Stimulated activated CD4-positive, alpha-beta T cell treated with anti-CD3 and anti-CD28 coated beads, Interleukin-1b, Interleukin-23, amount 100 ng/mL, for 1 hour (primary cell): Measurements from ENCODE around the gene RNF32.
"Not testable (repeated sequence)": the region's sequence is repeated elsewhere in the genome, so short reads cannot be mapped to it uniquely, and the experiment has no call there.

ENCODE experiments used
- DNase-seq, 2 donors: peaks; one replicate each; pipeline ENCODE4 v3.0.0-alpha.2; 2020; ENCODE audit warnings: low read depth in 2 of 2

RNF32 gene

DNA sequence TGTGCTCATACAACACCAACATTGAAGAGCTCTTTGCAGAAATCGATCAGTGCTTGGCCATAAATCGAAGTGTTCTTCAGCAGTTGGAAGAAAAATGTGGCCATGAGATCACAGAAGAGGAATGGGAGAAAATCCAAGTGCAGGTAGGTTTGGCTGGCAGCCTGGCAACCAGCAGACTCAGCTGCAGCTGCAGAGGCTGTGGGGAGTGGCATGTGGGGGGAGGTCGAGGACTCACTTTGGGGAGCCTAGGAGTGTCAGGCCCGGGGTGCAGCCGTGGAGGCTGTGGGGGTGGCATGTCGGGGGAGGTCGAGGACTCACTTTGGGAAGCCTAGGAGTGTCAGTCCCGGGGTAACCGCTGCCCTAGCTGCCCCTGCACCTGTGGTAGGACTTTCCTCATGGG lies 35.1 kb downstream of the RNF32 start:
- no peak for DNase-seq

- no peak for DNase-seq
Measured at GRCh38 chr7:156676263-156676662, 35.7 kb downstream of the RNF32 start.

DNA sequence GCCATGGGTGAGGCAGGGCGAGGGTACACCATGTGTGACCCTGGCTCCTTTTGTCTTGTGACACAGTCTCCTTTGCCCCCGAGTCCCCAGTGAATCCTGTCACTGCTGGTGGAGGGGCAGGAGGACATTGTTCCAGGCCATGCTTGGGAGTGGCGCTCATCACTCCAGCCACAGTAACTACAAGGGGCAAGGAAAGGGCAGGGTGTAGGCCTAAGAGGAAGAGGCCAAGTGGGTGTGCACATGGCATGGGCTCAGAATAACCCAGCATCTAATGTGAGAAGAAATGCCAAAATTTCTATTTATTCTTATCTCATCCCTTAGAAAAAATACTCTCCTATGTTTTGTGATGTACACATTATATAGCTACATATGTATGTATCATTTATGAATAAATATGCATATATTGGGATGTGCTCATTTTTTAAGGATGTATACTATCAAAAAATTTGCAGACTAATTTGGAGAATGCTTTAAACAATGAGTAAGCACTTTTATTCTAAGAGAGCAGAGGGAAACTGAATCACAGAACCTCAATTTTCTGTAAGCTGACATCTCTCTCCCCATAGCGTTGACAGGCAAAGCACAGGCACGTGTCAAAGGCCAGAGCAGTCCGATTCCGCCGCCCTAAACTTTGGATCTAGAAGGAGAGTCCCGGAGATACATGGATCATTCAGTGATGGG lies 36.9 kb downstream of the RNF32 start:
- no peak for DNase-seq

DNA sequence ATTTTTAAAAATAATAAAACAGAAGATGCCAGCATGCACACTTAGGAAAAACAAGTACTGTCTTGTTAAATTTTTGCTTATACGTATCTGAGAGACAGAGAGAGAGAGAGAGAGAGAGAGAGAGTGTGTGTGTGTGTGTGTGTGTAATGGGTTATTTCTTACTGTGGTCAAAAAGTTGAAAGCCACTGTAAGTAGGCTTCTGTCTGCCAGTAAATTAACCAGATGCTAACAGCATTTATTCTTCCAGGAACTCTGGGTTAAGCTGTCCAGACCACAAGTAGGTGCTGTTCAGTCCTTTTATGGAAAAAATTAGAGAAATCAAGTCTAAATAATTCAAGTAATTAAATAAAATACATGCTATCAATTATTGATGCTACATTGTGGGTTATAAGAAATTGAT lies 39.7 kb downstream of the RNF32 start:
- DNase-seq, result no peak

DNA sequence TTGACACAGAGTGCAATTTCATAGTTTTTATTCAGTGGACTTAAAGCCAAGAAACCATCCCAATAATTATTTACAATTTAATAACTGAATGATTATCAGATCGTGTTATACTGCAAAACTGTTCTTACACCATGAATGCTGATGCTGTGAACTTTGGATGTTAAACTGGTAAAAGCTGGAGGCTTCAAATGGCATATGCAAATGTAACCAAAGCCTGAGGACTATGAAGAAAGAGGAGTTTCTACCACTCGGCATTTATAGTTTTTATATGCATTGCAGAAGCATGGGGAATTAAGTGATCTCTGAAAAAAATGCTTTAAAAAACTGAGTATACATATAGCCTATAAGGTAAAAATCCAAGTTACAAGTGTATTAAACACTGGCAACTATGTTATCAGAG lies 42.4 kb downstream of the RNF32 start:
- DNase-seq, result no peak

GRCh38 chr7:156684251-156684650 lies 43.7 kb downstream of the RNF32 start:
- no peak for DNase-seq

DNA sequence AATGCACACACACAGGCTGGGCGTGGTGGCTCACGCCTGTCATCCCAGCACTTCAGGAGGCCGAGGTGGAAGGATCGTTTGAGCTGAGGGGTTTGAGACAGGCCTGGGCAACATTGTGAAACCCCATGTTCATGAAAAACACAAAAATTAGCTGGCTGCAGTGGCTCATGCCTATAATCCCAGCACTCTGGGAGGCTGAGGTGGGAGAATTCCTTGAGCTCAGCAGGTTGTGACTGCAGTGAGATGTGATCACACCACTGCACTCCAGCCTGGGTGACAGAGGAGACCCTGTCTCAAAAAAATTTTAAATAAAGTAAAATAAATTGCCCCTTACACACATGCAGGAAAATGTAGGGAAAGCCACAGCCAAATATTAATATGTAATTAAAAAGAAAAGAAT lies 44.1 kb downstream of the RNF32 start:
- DNase-seq, result no peak

- DNase-seq, result no peak
Measured at GRCh38 chr7:156691764-156692163, 51.2 kb downstream of the RNF32 start.

DNA sequence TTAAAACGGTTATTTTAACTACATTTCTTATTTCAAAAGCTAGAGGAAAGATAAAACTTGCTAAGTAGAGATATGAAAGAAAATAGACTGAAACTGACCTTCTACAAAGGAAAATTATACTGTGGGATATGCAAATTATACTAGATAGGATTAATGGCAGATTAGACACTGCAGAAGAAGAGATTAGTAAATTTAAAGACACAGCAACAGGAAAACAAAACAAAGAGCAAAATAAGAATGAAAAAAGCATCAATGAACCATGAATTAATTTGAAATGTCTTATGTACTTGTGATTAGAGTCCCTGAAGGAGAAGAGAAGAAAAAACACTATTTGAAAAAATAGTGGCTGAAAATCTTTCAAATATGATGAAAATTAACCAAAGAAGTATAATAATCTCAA lies 52.3 kb downstream of the RNF32 start:
- no peak for DNase-seq

DNA sequence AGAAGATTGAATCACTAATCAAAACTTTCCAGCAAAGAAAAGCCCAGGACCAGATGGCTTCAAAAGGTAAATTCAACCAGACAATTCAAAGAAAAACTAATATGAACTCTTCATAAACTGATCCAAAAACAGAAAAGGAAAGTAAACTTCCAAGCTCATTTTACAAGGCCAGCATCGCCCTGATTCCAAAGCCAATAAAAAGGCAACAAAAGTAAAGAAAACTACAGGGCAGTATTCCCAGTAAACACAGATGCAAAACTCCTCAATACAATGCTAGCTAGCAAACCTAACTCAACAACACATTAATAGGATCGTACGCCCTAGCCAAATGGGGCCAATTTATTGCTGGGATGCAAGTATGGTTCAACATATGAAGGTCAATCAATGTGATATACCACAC lies 53.1 kb downstream of the RNF32 start:
- DNase-seq, result no peak

DNA sequence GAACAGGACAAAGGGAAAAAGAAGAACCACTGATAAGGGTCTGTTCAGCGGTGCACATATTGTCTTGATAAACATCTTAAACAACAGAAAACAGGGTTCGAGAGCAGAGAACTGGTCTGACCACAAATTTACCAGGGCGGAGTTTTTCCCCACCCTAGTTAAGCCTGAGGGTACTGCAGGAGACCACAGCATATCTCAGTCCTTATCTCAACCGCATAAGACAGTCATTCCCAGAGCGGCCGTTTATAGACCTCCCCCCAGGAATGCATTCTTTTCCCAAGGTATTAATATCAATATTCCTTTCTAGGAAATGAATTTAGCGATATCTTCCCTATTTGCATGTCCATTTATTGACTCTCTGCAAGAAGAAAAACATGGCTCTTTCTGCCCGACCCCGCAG lies 56.7 kb downstream of the RNF32 start:
- not testable (repeated sequence) for DNase-seq

DNA sequence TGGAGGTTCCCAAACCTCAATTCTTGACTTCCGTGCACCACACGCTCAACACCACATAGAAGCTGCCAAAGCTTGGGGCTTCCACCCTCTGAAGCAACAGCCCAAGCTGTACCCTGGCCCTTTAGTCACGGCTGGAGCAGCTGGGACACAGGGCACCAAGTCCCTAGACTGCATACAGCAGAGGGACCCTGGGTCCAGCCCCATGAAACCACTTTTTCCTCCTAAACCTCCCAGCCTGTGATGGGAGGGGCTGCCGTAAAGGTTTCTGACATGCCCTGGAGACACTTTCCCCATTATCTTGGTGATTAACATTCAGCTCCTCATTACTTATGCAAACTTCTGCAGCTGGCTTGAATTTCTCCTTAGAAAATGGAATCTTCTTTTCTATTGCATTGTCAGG lies 57.9 kb downstream of the RNF32 start:
- DNase-seq, result not testable (repeated sequence)

DNA sequence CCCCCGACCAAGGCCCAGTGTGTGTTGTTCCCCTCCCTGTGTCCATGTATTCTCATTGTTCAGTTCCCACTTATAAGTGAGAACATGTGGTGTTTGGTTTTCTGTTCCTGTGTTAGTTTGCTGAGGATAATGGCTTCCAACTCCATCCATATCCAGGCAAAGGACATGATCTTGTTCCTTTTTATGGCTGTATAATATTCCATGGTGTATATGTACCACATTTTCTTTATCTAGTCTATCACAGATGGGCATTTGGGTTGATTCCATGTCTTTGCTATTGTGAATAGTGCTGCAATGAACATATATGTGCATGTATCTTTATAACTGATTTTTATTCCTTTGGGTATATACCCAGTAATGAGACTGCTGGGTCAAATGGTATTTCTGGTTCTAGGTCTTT lies 61.2 kb downstream of the RNF32 start:
- not testable (repeated sequence) for DNase-seq

DNA sequence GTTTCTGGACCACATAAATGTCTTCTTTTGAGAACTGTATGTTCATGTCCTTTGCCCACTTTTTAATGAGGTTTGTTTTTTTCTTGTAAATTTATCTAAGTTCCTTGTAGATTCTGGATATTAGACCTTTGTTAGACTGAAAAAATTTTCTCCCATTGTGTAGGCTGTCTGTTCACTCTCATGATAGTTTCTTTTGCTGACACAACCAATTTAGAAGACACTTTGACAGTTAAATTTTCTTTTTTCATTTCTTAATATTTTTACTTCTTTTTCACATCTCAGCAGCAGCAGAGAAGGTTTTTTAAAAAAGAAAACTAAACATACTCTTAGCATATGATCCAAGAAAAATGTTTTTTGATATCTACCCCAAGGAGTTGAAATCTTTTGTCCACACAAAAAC lies 61.8 kb downstream of the RNF32 start:
- DNase-seq, result no peak

GRCh38 chr7:156703209-156703608 lies 62.6 kb downstream of the RNF32 start:
- no peak for DNase-seq

GRCh38 chr7:156703773-156704482 lies 63.4 kb downstream of the RNF32 start:
- DNase-seq, result no peak

DNA sequence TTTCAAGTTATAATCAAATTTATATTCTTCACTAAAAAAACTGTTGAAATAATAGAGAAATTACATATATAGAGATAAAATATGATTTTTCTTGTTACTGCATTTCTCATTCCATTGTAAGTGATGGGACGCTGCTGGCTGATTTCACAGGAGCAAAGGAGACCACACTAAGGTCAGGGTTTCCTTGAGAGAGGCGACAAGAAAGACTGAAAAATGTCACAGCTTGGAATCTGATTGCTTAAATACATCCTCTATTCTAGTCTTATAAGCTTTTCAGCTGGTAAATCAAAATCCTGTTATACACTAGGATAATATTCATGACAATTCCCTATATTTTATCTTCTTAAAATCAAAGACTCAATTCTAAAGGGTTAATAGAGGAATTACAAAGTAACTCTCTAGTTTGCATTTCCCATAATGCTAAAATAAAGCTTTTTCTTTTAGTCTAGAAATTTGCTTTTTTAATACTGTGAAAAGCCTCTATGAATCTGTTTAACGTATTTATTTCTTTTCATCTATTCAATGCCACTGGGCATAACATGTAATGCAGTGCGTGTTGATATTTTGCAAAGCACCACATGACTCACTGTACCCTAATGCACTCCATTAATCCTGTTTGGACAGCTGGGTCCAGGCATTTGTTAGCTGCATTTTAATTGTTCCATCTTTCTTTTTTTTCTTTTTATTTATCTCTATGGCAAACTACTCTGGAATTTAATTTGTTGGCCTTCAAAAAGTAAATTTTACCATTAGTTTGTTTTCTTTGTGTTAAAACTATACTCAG lies 81.7 kb downstream of the RNF32 start:
- no peak for DNase-seq

DNA sequence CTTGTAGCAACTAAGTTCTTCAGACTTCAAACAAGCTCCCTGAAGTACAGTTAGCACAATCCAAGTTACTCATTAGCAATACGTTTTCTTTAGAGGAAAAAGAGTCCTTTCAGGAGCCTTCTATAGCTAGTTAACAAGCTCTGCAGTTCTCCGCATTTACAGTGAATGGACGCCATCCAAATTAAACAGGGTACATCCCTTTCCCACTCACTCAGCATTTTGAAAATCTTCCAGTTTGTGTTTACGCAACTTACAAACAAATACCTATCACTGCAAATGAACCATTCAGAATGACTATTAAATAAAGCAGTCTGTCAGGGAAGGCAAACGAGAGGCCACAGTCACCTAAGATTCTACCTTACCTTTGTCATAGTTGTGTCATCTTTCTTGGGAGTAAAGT lies 84.5 kb downstream of the RNF32 start:
- DNase-seq, result no peak

DNA sequence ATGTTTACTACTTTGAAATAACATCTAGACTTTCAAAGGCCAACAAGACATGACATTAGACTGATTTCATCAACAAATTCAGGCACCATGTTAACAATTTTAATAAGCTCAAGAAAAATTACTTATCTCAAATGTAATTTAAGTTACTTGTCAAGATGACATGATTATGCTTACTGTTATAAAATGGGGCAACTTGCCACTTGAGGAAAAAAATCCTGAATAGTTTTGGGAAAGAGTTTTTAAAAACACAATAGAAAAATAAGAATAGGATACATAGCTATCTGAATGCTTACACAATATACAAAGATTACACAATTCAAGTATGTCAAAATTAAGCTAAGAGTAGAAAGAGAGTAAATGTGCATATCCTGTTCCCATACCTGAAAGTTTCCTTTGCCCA lies 85.4 kb downstream of the RNF32 start:
- no peak for DNase-seq
